OCI-LY1 (cell line): ENCODE measurements around the gene TRPC1.

Experiments used
- EZH2 ChIP-seq: fragments of 200-600 bp; sonication (generic), shearing (Covaris generic); IDR thresholded peaks from 2 replicates; pipeline ENCODE4 v1.8.0; 2017; ENCODE audit warnings: borderline replicate concordance, mixed run types, mild to moderate bottlenecking, antibody characterized with exemption, low read length, moderate library complexity, mixed read lengths
- TF ChIP-seq, protein P1 (sequence below): fragments of 200-600 bp; sonication (generic), shearing (Covaris generic); IDR thresholded peaks from 2 replicates; pipeline ENCODE4 v1.5.1; 2017; ENCODE audit warnings: mild to moderate bottlenecking, antibody characterized with exemption, low read length, moderate library complexity, mixed read lengths

DNA sequence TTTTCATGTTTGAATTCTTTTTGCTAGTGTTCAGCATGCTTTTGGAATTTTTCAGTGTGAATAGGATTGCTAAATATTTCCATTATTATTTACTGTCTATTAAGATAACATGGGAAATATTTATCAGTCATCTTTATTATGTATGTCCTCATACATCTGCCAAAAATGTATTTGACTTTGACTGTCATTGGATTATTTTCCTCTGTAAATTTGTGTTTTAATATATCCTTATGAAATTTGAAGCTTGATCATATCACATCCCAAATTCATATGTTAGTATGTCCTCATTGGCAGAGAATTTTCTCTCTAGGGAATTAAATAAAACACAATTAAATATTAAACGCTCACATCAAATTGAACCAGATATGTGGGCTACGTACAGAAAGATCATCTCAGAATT is 32.3 kb upstream of the TRPC1 start:
- TF ChIP-seq, protein P1, sequence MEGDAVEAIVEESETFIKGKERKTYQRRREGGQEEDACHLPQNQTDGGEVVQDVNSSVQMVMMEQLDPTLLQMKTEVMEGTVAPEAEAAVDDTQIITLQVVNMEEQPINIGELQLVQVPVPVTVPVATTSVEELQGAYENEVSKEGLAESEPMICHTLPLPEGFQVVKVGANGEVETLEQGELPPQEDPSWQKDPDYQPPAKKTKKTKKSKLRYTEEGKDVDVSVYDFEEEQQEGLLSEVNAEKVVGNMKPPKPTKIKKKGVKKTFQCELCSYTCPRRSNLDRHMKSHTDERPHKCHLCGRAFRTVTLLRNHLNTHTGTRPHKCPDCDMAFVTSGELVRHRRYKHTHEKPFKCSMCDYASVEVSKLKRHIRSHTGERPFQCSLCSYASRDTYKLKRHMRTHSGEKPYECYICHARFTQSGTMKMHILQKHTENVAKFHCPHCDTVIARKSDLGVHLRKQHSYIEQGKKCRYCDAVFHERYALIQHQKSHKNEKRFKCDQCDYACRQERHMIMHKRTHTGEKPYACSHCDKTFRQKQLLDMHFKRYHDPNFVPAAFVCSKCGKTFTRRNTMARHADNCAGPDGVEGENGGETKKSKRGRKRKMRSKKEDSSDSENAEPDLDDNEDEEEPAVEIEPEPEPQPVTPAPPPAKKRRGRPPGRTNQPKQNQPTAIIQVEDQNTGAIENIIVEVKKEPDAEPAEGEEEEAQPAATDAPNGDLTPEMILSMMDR = no peak
- TF ChIP-seq EZH2 = no peak
